Activated naive CD8-positive, alpha-beta T cell treated with anti-CD3 and anti-CD28 coated beads, Interleukin-2, amount 10 ng/mL, durations not matched to agents 7 days and 5 days (primary cell): ENCODE data around the gene TBC1D4. TPM values are rescaled to one million over a fixed set of nuclear protein-coding genes. Genes with fewer than 3 reads are reported as not detected.

Experiments used
- ATAC-seq: fragments of 150-1000 bp; cut with Tn5 transposase; one replicate; pipeline ENCODE4 v1.10.0; 2021; ENCODE audit warnings: low read depth, moderate library complexity
- POLR2A ChIA-PET: fragments of 350-600 bp; sonication (Branson Sonifier 250); formaldehyde crosslinking; loops from one replicate; lab custom pipeline; 2021; ENCODE audit warnings: antibody characterized with exemption; lab: Charles Lee
- DNase-seq: peaks from one replicate; pipeline ENCODE4 v3.0.0; 2021
- H3K27ac Mint-ChIP-seq: one replicate; pipeline ENCODE4 v1.8.0; 2022; ENCODE audit warnings: mild to moderate bottlenecking, mixed read lengths
- H3K27me3 Mint-ChIP-seq: one replicate; pipeline ENCODE4 v1.8.0; 2022; ENCODE audit warnings: mild to moderate bottlenecking, moderate library complexity, mixed read lengths
- H3K36me3 Mint-ChIP-seq: one replicate; pipeline ENCODE4 v1.8.0; 2021; ENCODE audit warnings: mild to moderate bottlenecking, mixed read lengths
- H3K4me1 Mint-ChIP-seq: one replicate; pipeline ENCODE4 v1.8.0; 2021; ENCODE audit warnings: mixed read lengths
- H3K4me3 Mint-ChIP-seq: one replicate; pipeline ENCODE4 v1.8.0; 2022; ENCODE audit warnings: mild to moderate bottlenecking, moderate library complexity, mixed read lengths
- H3K9me3 Mint-ChIP-seq: one replicate; pipeline ENCODE4 v1.8.0; 2021; ENCODE audit warnings: mixed read lengths
- total RNA-seq, 2 experiments: library from RNA; stranded (reverse); gene quantifications; one replicate each; pipeline ENCODE4 v1.2.3, GENCODE V29; 2021

TBC1D4 gene
- total RNA-seq, 2 experiments from 2014 or later = 19.4 to 21.0 TPM

GRCh38 chr13:75432811-75433244 is 49.1 kb downstream of the TBC1D4 start:
- DNase-seq (no peak), ATAC-seq (no peak)
- H3K27ac Mint-ChIP-seq = no peak overlapping the region
- no peaks in the 10 kb centered on the region for H3K9me3 Mint-ChIP-seq
- H3K27me3 Mint-ChIP-seq = peaks cover 8% of the 10 kb centered on the region
- H3K36me3 Mint-ChIP-seq = no peaks in the 10 kb centered on the region
- H3K4me1 Mint-ChIP-seq = no peaks in the 10 kb centered on the region
- H3K4me3 Mint-ChIP-seq = no peak overlapping the region
- POLR2A ChIA-PET = no interaction called here

DNA sequence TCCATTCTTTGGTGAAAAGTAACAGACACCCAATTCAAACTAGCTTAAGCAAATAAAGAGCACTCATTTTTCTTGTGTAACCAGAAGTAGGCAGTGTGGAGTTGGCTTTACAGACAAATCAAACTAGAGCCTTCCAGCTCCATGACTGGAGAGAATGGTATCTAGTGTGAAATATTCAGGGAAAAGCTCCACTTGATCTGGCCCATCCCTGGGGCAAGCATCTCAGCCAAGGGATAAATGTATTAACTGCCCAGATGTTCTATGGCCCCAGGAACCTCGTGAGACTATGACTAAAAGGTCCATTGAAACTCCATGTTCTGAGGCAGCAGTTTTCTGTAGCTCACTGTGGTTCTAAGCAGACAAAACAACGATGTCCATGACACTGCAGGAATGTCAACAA is 49.9 kb downstream of the TBC1D4 start:
- DNase-seq (no peak), ATAC-seq (no peak)
- Mint-ChIP-seq H3K9me3 (no peaks in the 10 kb centered on the region), H3K27ac (no peak overlapping the region), H3K27me3 (peaks cover 8% of the 10 kb centered on the region), H3K4me3 (no peak overlapping the region), H3K4me1 (no peaks in the 10 kb centered on the region), H3K36me3 (no peaks in the 10 kb centered on the region)
- POLR2A ChIA-PET = no interaction called here

GRCh38 chr13:75430436-75431209 is 51.3 kb downstream of the TBC1D4 start:
- Mint-ChIP-seq H3K27ac (no peak overlapping the region), H3K4me1 (no peaks in the 10 kb centered on the region), H3K9me3 (no peaks in the 10 kb centered on the region), H3K36me3 (no peaks in the 10 kb centered on the region), H3K27me3 (peaks cover 11% of the 10 kb centered on the region), H3K4me3 (no peak overlapping the region)
- DNase-seq (no peak), ATAC-seq (no peak)
- POLR2A ChIA-PET = no interaction called here

- peaks cover 23% of the 10 kb centered on the region for H3K27me3 Mint-ChIP-seq
- no peaks in the 10 kb centered on the region for H3K4me1 Mint-ChIP-seq
- no peak for DNase-seq
These were observed 55.5 kb downstream of the TBC1D4 start for GRCh38 chr13:75426421-75426820.

GRCh38 chr13:75425216-75426009 is 56.6 kb downstream of the TBC1D4 start:
- no peak for ATAC-seq
- H3K4me1 Mint-ChIP-seq = no peaks in the 10 kb centered on the region
- H3K4me3 Mint-ChIP-seq = no peak overlapping the region
- no peaks in the 10 kb centered on the region for H3K9me3 Mint-ChIP-seq
- peaks cover 20% of the 10 kb centered on the region for H3K27me3 Mint-ChIP-seq
- no peak overlapping the region for H3K27ac Mint-ChIP-seq
- no peak for DNase-seq
- POLR2A ChIA-PET = no interaction called here
- no peaks in the 10 kb centered on the region for H3K36me3 Mint-ChIP-seq

More at GRCh38 chr13:75426421-75426820, 55.5 kb downstream of the TBC1D4 start:
- no peaks in the 10 kb centered on the region for H3K36me3 Mint-ChIP-seq
- ATAC-seq = no peak
- POLR2A ChIA-PET = no interaction called here
- no peak overlapping the region for H3K4me3 Mint-ChIP-seq
- no peaks in the 10 kb centered on the region for H3K9me3 Mint-ChIP-seq
- no peak overlapping the region for H3K27ac Mint-ChIP-seq

DNA sequence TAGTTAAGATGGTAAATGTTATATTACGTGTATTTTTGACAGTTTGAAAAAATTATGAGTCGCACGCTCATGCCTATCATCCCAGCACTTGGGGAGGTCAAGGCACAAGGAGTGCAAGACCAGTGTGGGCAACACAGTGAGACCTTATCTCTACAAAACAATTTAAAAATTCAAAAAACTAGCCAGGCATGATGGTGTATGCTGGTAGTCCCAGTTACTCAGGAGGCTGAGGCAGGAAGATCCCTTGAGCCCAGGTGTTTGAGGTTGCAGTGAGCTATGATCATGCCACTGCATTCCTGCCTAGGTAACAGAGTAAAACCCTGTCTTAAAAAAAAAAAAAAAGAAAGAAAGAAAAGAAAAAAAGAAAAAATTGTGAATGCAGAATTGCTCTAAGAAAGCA is 58.0 kb downstream of the TBC1D4 start:
- ATAC-seq (no peak), DNase-seq (no peak)
- no peak overlapping the region for H3K27ac Mint-ChIP-seq
- POLR2A ChIA-PET = no interaction called here
- H3K9me3 Mint-ChIP-seq = no peaks in the 10 kb centered on the region
- no peak overlapping the region for H3K4me3 Mint-ChIP-seq
- H3K4me1 Mint-ChIP-seq = no peaks in the 10 kb centered on the region
- H3K36me3 Mint-ChIP-seq = no peaks in the 10 kb centered on the region
- H3K27me3 Mint-ChIP-seq = peaks cover 16% of the 10 kb centered on the region

DNA sequence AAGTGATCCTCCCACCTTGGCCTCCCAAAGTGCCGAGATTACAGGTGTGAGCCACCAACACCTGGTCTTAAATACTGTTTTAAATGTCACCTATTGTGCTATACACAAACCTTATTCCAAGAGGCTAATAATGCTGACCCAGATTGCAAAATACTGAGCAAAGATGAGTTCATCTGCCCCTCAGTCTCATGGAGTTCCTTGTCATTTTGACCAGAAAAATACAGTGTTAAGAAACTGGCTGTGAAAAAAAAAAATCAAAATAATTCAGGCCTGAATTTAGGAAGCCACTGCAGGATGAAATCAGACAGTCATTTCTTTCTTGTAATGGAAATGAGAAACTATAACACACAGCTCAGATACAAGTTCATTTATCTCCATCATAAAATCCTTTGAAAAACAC is 59.9 kb downstream of the TBC1D4 start:
- POLR2A ChIA-PET = no interaction called here
- Mint-ChIP-seq H3K9me3 (no peaks in the 10 kb centered on the region), H3K4me3 (no peak overlapping the region), H3K36me3 (no peaks in the 10 kb centered on the region), H3K4me1 (no peaks in the 10 kb centered on the region), H3K27ac (no peak overlapping the region), H3K27me3 (peaks cover 16% of the 10 kb centered on the region)
- ATAC-seq = no peak
- DNase-seq = no peak

DNA sequence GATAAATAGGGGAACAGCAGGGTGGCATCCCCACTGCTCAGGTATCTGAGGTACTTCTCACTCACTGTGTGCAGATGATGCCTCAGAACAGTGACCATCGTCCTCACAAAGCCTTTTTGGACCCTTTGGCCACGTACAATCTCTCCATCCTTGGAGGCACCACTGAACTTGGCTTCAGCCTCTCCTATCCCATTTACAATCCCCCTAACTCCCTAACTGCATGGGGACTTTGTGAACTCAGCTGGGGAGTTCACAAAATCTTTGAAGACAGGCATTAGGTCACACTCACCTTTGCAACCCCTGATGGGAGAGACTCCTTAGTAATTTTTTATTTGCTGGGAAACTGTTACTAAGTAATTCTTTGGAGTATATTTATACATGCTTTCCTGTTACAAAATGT is 60.8 kb downstream of the TBC1D4 start:
- H3K36me3 Mint-ChIP-seq = no peaks in the 10 kb centered on the region
- H3K27me3 Mint-ChIP-seq = peaks cover 13% of the 10 kb centered on the region
- POLR2A ChIA-PET = no interaction called here
- no peaks in the 10 kb centered on the region for H3K4me1 Mint-ChIP-seq
- no peak overlapping the region for H3K4me3 Mint-ChIP-seq
- H3K27ac Mint-ChIP-seq = no peak overlapping the region
- no peak for ATAC-seq
- no peaks in the 10 kb centered on the region for H3K9me3 Mint-ChIP-seq
- DNase-seq = no peak

GRCh38 chr13:75419656-75420055 is 62.3 kb downstream of the TBC1D4 start:
- ATAC-seq (no peak), DNase-seq (no peak)
- Mint-ChIP-seq H3K4me3 (no peak overlapping the region), H3K4me1 (no peaks in the 10 kb centered on the region), H3K36me3 (no peaks in the 10 kb centered on the region), H3K9me3 (no peaks in the 10 kb centered on the region), H3K27ac (no peak overlapping the region), H3K27me3 (peaks cover 8% of the 10 kb centered on the region)
- POLR2A ChIA-PET = no interaction called here

- no peaks in the 10 kb centered on the region for H3K36me3 Mint-ChIP-seq
- no peaks in the 10 kb centered on the region for H3K4me1 Mint-ChIP-seq
- H3K27ac Mint-ChIP-seq = no peak overlapping the region
- POLR2A ChIA-PET = no interaction called here
- no peaks in the 10 kb centered on the region for H3K9me3 Mint-ChIP-seq
- peaks cover 6% of the 10 kb centered on the region for H3K27me3 Mint-ChIP-seq
- no peak for ATAC-seq
- H3K4me3 Mint-ChIP-seq = no peak overlapping the region
- DNase-seq = no peak
These were observed 63.0 kb downstream of the TBC1D4 start for GRCh38 chr13:75418997-75419396.

DNA sequence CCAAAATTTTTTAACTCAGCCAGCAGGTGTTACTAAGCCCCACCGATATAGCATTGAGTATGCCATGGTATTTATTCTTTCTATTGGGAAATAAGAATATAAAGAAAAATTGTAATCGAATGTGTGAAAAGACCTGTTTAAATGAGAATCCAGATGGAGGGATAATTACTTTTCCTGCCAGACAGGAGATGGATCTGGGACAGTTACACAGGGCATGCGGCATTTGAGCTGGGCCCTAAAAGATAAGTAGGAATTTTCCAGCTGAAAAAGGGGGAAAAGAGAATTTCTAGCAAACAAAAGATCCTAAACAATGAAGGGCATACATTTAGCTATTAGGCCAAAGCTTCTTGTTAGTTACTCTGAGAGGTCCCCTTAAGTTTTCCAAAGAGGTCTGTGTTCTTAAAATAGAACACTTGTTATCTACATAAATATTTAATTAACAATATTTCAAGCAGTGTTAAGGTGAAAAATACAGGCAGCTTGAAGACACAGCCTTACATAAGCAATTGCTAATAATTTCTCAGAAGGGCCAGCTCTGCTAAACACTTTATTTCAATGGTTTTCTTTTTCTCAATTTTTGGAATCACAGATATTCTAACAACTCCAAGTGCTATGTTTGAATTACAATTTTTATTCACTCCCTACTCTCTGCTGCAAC is 63.7 kb downstream of the TBC1D4 start:
- POLR2A ChIA-PET = no interaction called here
- Mint-ChIP-seq H3K9me3 (no peaks in the 10 kb centered on the region), H3K27ac (no peak overlapping the region), H3K27me3 (peaks cover 5% of the 10 kb centered on the region), H3K36me3 (no peaks in the 10 kb centered on the region), H3K4me3 (no peak overlapping the region), H3K4me1 (no peaks in the 10 kb centered on the region)
- DNase-seq (no peak), ATAC-seq (no peak)

DNA sequence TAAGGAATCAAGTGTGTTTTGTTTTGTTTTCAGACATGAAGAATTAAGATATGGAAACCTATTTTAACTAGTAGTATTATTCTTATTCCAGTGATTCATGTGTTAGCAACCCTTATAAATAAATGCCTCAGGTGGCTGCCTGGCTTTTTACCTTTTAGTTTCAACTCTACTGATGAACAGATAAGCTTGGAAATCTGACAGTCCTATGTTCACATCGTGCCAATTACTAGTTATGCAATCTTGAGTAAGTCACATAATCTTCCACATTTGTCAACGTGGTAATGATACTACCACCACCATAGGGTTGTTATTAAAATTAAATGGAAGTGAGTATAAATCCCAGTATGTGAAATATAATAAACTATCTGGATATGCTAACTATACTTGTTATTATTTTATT is 64.3 kb downstream of the TBC1D4 start:
- no peak overlapping the region for H3K4me3 Mint-ChIP-seq
- no peak overlapping the region for H3K27ac Mint-ChIP-seq
- H3K9me3 Mint-ChIP-seq = no peaks in the 10 kb centered on the region
- H3K36me3 Mint-ChIP-seq = no peaks in the 10 kb centered on the region
- ATAC-seq = no peak
- H3K27me3 Mint-ChIP-seq = peaks cover 5% of the 10 kb centered on the region
- POLR2A ChIA-PET = no interaction called here
- no peaks in the 10 kb centered on the region for H3K4me1 Mint-ChIP-seq
- no peak for DNase-seq

- H3K27me3 Mint-ChIP-seq = peaks cover 2% of the 10 kb centered on the region
- DNase-seq (no peak), ATAC-seq (no peak)
- H3K4me3 Mint-ChIP-seq = no peak overlapping the region
- no peaks in the 10 kb centered on the region for H3K36me3 Mint-ChIP-seq
- POLR2A ChIA-PET = no interaction called here
- H3K27ac Mint-ChIP-seq = no peak overlapping the region
- H3K9me3 Mint-ChIP-seq = no peaks in the 10 kb centered on the region
- H3K4me1 Mint-ChIP-seq = no peaks in the 10 kb centered on the region
These were observed 65.0 kb downstream of the TBC1D4 start for GRCh38 chr13:75417012-75417384.
